GM10266 (cell line): ENCODE measurements around the gene WDR7.

Source experiments
- DNase-seq: peaks from one replicate; pipeline ENCODE4 v3.0.0; 2012; ENCODE audit errors: extremely low spot score
- TF ChIP-seq, protein P1 (sequence below): IDR thresholded peaks from 2 replicates; pipeline ENCODE4 v1.5.1; 2012; ENCODE audit warnings: mild to moderate bottlenecking, low read depth; ENCODE audit not compliant: control insufficient read depth, insufficient read depth; ENCODE audit errors: missing control alignments

The WDR7 gene

GRCh38 chr18:57002627-57003026, 351.5 kb downstream of the WDR7 start:
- no peak for DNase-seq

GRCh38 chr18:57003342-57003741, 352.2 kb downstream of the WDR7 start:
- no peak for DNase-seq

More at GRCh38 chr18:57002627-57003026, 351.5 kb downstream of the WDR7 start:
- TF ChIP-seq, protein P1, sequence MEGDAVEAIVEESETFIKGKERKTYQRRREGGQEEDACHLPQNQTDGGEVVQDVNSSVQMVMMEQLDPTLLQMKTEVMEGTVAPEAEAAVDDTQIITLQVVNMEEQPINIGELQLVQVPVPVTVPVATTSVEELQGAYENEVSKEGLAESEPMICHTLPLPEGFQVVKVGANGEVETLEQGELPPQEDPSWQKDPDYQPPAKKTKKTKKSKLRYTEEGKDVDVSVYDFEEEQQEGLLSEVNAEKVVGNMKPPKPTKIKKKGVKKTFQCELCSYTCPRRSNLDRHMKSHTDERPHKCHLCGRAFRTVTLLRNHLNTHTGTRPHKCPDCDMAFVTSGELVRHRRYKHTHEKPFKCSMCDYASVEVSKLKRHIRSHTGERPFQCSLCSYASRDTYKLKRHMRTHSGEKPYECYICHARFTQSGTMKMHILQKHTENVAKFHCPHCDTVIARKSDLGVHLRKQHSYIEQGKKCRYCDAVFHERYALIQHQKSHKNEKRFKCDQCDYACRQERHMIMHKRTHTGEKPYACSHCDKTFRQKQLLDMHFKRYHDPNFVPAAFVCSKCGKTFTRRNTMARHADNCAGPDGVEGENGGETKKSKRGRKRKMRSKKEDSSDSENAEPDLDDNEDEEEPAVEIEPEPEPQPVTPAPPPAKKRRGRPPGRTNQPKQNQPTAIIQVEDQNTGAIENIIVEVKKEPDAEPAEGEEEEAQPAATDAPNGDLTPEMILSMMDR: no peak

GRCh38 chr18:57004366-57005121, 353.4 kb downstream of the WDR7 start:
- TF ChIP-seq, protein P1: no peak
- DNase-seq: peak; percentile 42

More at GRCh38 chr18:57003342-57003741, 352.2 kb downstream of the WDR7 start:
- TF ChIP-seq, protein P1: no peak

DNA sequence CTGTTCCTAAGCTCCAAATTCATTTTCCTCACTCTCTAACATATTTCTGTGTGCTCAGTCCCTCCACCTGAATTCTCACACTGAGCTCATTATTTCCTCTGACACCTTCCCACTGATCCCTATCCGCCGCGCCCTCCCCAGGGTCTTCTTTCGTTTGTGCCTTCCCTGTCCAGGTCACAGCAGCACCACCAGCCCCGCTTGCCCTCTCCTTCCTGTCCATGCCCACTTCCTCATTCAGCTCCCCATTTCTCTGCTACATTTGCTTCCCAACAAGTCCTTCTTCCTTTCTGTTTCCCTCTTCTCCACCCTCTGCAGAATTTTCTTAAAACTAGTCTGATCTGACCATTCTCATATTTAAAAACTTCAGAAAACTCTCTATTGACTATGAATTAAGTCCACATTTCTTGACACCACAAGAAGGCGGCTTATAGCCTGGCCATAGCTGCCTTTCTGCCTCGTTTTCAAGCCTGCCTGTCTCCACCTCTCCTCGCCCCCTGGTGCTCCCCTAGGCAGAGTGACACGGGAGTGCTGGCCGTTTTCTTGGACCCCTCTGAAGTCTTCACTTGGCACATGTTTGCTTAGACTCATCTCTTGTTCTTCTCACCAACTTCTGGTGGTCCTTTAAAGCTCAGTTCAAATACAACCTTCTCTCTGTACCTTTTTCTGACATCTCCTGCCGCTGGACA, 357.0 kb downstream of the WDR7 start:
- DNase-seq: no peak
- TF ChIP-seq, protein P1: no peak

GRCh38 chr18:57009844-57010243, 358.7 kb downstream of the WDR7 start:
- no peak for DNase-seq
- TF ChIP-seq, protein P1: no peak

DNA sequence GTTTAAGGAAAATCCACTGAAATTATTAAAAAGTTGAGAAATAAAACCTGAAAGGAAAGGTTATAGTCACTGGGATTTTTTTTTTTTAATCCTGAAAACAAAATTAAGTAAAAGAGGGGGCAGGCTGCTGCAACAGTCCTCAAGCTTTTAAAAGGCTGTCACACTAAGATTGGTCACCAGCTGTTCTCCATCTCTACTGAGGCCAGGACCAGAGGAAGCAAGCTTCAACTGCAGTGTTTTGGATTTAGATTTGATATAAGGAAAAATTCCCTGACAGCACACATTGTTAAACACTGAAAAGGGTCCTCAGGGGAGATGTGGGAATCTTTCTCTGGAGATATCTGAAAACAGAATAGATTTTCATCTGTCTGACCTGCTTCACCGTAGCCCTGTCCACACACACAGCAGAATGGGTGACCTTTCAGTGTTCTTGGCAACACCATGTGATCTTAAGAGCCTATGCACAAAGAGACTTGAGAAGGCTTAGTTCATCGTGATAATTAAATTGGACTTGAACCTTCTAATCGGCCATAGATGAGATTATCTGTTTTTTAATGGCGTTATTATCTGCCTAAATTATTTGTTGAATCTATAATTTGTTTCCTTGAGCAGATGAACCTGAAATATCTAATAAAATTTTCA, 363.7 kb downstream of the WDR7 start:
- TF ChIP-seq, protein P1: no peak

More for the DNA sequence above, 363.7 kb downstream of the WDR7 start:
- no peak for DNase-seq
